GM19025 (cell line): Measurements from ENCODE around the gene RPS19BP1.
A peak's percentile ranks its signal among the peaks of the same experiment; 100 is the strongest.
"Not testable (repeated sequence)": the region's sequence is repeated elsewhere in the genome, so short reads cannot be mapped to it uniquely, and the experiment has no call there.

ENCODE experiments used
- ATAC-seq: cut with Tn5 transposase; IDR thresholded peaks from one replicate; pipeline ENCODE4 v1.9.1; 2021; ENCODE audit warnings: mild to moderate bottlenecking, low read depth, moderate library complexity; ENCODE audit not compliant: unreplicated experiment

Gene RPS19BP1

GRCh38 chr22:39529487-39529851, 3.1 kb downstream of the RPS19BP1 start:
- no peak for ATAC-seq

GRCh38 chr22:39528681-39529486, 3.7 kb downstream of the RPS19BP1 start:
- ATAC-seq: peak; percentile 26

GRCh38 chr22:39528080-39528661, 4.4 kb downstream of the RPS19BP1 start:
- no peak for ATAC-seq

GRCh38 chr22:39527481-39527961, 5.0 kb downstream of the RPS19BP1 start:
- ATAC-seq: no peak

- no peak for ATAC-seq
Observed at GRCh38 chr22:39526736-39527171, 5.8 kb downstream of the RPS19BP1 start.

GRCh38 chr22:39525658-39525975, 6.9 kb downstream of the RPS19BP1 start:
- no peak for ATAC-seq

GRCh38 chr22:39524753-39525657, 7.5 kb downstream of the RPS19BP1 start:
- no peak for ATAC-seq

GRCh38 chr22:39524089-39524752, 8.3 kb downstream of the RPS19BP1 start:
- ATAC-seq: no peak

- no peak for ATAC-seq
Observed at GRCh38 chr22:39522567-39523300, 9.8 kb downstream of the RPS19BP1 start.

- not testable (repeated sequence) for ATAC-seq
Observed at GRCh38 chr22:39522091-39522490, 10.5 kb downstream of the RPS19BP1 start.

- not testable (repeated sequence) for ATAC-seq
Observed at GRCh38 chr22:39521106-39521885, 11.3 kb downstream of the RPS19BP1 start.

GRCh38 chr22:39520226-39521105, 12.1 kb downstream of the RPS19BP1 start, which contains the start of gene ATF4:
Gene ATF4, plus strand, starts transcription at chr22:39520562. Its CDS starts 884 bp downstream, at chr22:39521446.
- ATAC-seq: peak; percentile 33

GRCh38 chr22:39519681-39520225, 12.8 kb downstream of the RPS19BP1 start:
- ATAC-seq: peak; percentile 70

- ATAC-seq: no peak
Observed at GRCh38 chr22:39518996-39519680, 13.4 kb downstream of the RPS19BP1 start.

- no peak for ATAC-seq
Observed at GRCh38 chr22:39518144-39518786, 14.3 kb downstream of the RPS19BP1 start.

- ATAC-seq: no peak
Observed at GRCh38 chr22:39517470-39517869, 15.1 kb downstream of the RPS19BP1 start.
